Mucosa of gallbladder (tissue), 1 donor: ENCODE results near the gene RASL11B. TPM values are rescaled to one million over a fixed set of nuclear protein-coding genes. Genes with fewer than 3 reads are reported as not detected.

Source experiments
- DNase-seq: peaks from one replicate; pipeline ENCODE4 v3.0.0-alpha.2; 2020; ENCODE audit warnings: low spot score
- total RNA-seq: library from RNA; stranded (reverse); gene quantifications from one replicate; pipeline ENCODE4 v1.2.1, GENCODE V29; 2021
- donor health status: DM: no; HTN: no; CAD: no.

RASL11B gene
- total RNA-seq, 1 donor from 2014 or later = 2.6 TPM

GRCh38 chr4:52874948-52875347 lies 12.8 kb downstream of the RASL11B start:
- DNase-seq = no peak

GRCh38 chr4:52876069-52876468 lies 14.0 kb downstream of the RASL11B start:
- DNase-seq = no peak

GRCh38 chr4:52877036-52877435 lies 14.9 kb downstream of the RASL11B start:
- no peak for DNase-seq

GRCh38 chr4:52877694-52878093 lies 15.6 kb downstream of the RASL11B start:
- no peak for DNase-seq

- DNase-seq = no peak
Measured at GRCh38 chr4:52879471-52879870, 17.4 kb downstream of the RASL11B start.

GRCh38 chr4:52880994-52881393 lies 18.9 kb downstream of the RASL11B start:
- no peak for DNase-seq

- no peak for DNase-seq
Measured at GRCh38 chr4:52883183-52883621, 21.1 kb downstream of the RASL11B start.

- no peak for DNase-seq
Measured at GRCh38 chr4:52883707-52884669, 21.9 kb downstream of the RASL11B start.

- no peak for DNase-seq
Measured at GRCh38 chr4:52884994-52885393, 22.9 kb downstream of the RASL11B start.

- no peak for DNase-seq
Measured at GRCh38 chr4:52889354-52889753, 27.2 kb downstream of the RASL11B start.

GRCh38 chr4:52889778-52890520 lies 27.8 kb downstream of the RASL11B start:
- no peak for DNase-seq

GRCh38 chr4:52890521-52890791 lies 28.3 kb downstream of the RASL11B start:
- no peak for DNase-seq

GRCh38 chr4:52891743-52892142 lies 29.6 kb downstream of the RASL11B start:
- DNase-seq = no peak

GRCh38 chr4:52892880-52893279 lies 30.8 kb downstream of the RASL11B start:
- no peak for DNase-seq

GRCh38 chr4:52894443-52894842 lies 32.3 kb downstream of the RASL11B start:
- no peak for DNase-seq

GRCh38 chr4:52903273-52903672 lies 41.2 kb downstream of the RASL11B start:
- DNase-seq = no peak

GRCh38 chr4:52904421-52904820 lies 42.3 kb downstream of the RASL11B start:
- peak; percentile 40 for DNase-seq

GRCh38 chr4:52907510-52907909 lies 45.4 kb downstream of the RASL11B start:
- DNase-seq = no peak

GRCh38 chr4:52910115-52910514 lies 48.0 kb downstream of the RASL11B start:
- DNase-seq = no peak

GRCh38 chr4:52911684-52912294 lies 49.7 kb downstream of the RASL11B start:
- peak; percentile 80 for DNase-seq

- no peak for DNase-seq
Measured at GRCh38 chr4:52912608-52913007, 50.5 kb downstream of the RASL11B start.

GRCh38 chr4:52914051-52914605 lies 52.0 kb downstream of the RASL11B start:
- peak; percentile 42 for DNase-seq
